GM23248 (cell line): ENCODE results near the gene DNAH14.

Experiments used
- EZH2 ChIP-seq: fragments of 200-600 bp; sonication (generic); IDR thresholded peaks from 2 replicates; pipeline ENCODE4 v1.6.1; 2018; ENCODE audit warnings: antibody characterized with exemption, mild to moderate bottlenecking; ENCODE audit not compliant: insufficient read depth, poor library complexity, severe bottlenecking
- EZH2phosphoT487 ChIP-seq: fragments of 200-600 bp; sonication (generic); IDR thresholded peaks from 2 replicates; pipeline ENCODE4 v1.6.1; 2018; ENCODE audit warnings: antibody characterized with exemption, moderate library complexity, mild to moderate bottlenecking, low read depth; ENCODE audit not compliant: insufficient read depth

DNA sequence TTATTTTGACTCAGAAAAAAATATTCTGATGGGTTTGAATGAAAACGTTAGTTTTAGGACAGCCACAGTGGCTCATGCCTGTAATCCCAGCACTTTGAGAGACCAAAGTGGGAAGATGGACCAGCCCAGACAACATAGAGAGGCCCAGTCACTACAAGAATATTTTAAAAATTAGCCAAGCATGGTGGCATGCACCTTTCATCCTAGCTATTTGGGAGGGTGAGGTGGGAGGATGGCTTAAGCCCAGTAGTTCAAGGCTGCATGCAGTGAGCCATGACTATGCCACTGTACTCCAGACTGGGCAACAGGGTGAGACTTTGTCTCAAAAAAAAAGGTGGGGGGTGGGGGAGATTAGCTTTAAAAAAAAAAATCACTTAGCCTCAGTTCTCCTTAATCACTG is 370.9 kb downstream of the DNAH14 start:
- TF ChIP-seq EZH2 (no peak), EZH2phosphoT487 (no peak)
